Ovary (tissue), 3 donors: ENCODE measurements around the gene SLC37A2.

Source experiments
- CTCF ChIP-seq, 3 donors: fragments of 450-650 bp in 2 of 3; fragments of 200-600 bp in 1 of 3; IDR thresholded peaks; one replicate each; pipeline versions ENCODE4 v1.5.1 to v1.8.0; 2016 to 2022; ENCODE audit warnings: antibody characterized with exemption in 3 of 3, mild to moderate bottlenecking in 1 of 3
- POLR2A ChIP-seq: fragments of 450-650 bp; IDR thresholded peaks from one replicate; pipeline ENCODE4 v1.6.1; 2017; ENCODE audit warnings: antibody characterized with exemption, mild to moderate bottlenecking, moderate library complexity
- donor health status: DM: no; HTN: no; CAD: no.

GRCh38 chr11:125079878-125080530 is 16.9 kb downstream of the SLC37A2 start:
- no peak for TF ChIP-seq CTCF (IDR thresholded peaks at IDR 0.05)
- no peak for TF ChIP-seq POLR2A
